T-helper 9 cell (primary cell): Measurements from ENCODE around the gene ADAM12.

Experiments used
- DNase-seq: peaks from one replicate; pipeline ENCODE4 v3.0.0-alpha.2; 2020

The ADAM12 gene

GRCh38 chr10:126170776-126171175, 217.5 kb downstream of the ADAM12 start:
- no peak for DNase-seq

GRCh38 chr10:126170371-126170770, 217.9 kb downstream of the ADAM12 start:
- no peak for DNase-seq

- no peak for DNase-seq
Observed at GRCh38 chr10:126169899-126170298, 218.4 kb downstream of the ADAM12 start.

GRCh38 chr10:126166797-126167196, 221.5 kb downstream of the ADAM12 start:
- no peak for DNase-seq

- DNase-seq: no peak
Observed at GRCh38 chr10:126165874-126166273, 222.4 kb downstream of the ADAM12 start.

- no peak for DNase-seq
Observed at GRCh38 chr10:126163506-126163905, 224.8 kb downstream of the ADAM12 start.

- no peak for DNase-seq
Observed at GRCh38 chr10:126161691-126162090, 226.6 kb downstream of the ADAM12 start.

GRCh38 chr10:126160971-126161630, 227.2 kb downstream of the ADAM12 start:
- no peak for DNase-seq

- DNase-seq: no peak
Observed at GRCh38 chr10:126160571-126160970, 227.7 kb downstream of the ADAM12 start.

GRCh38 chr10:126158133-126158892, 230.0 kb downstream of the ADAM12 start:
- DNase-seq: no peak

- no peak for DNase-seq
Observed at GRCh38 chr10:126157189-126157588, 231.1 kb downstream of the ADAM12 start.

- DNase-seq: no peak
Observed at GRCh38 chr10:126156503-126156902, 231.8 kb downstream of the ADAM12 start.

GRCh38 chr10:126156012-126156411, 232.3 kb downstream of the ADAM12 start:
- no peak for DNase-seq

- no peak for DNase-seq
Observed at GRCh38 chr10:126155528-126155927, 232.7 kb downstream of the ADAM12 start.

- no peak for DNase-seq
Observed at GRCh38 chr10:126153711-126154628, 234.3 kb downstream of the ADAM12 start.

GRCh38 chr10:126147866-126148587, 240.2 kb downstream of the ADAM12 start:
- no peak for DNase-seq

GRCh38 chr10:126146771-126147170, 241.5 kb downstream of the ADAM12 start:
- DNase-seq: no peak

- no peak for DNase-seq
Observed at GRCh38 chr10:126143117-126143516, 245.2 kb downstream of the ADAM12 start.

GRCh38 chr10:126140746-126141273, 247.5 kb downstream of the ADAM12 start:
- DNase-seq: no peak

- DNase-seq: no peak
Observed at GRCh38 chr10:126137562-126138221, 250.6 kb downstream of the ADAM12 start.

- no peak for DNase-seq
Observed at GRCh38 chr10:126135941-126136595, 252.2 kb downstream of the ADAM12 start.
